GM12878 (cell line): ENCODE data around the gene PTTG1. TPM values are rescaled to one million over a fixed set of nuclear protein-coding genes. Genes with fewer than 3 reads are reported as not detected.

Experiments
- ATAC-seq: fragments of 200-7000 bp; cut with Tn5 transposase; 3 replicates; pipeline ENCODE4 v1.9.1; 2020; ENCODE audit warnings: mild to moderate bottlenecking, moderate library complexity
- BruUV-seq: library from RNA; stranded (reverse); fragments of 400-500 nt; replicated peaks from 2 replicates; lab custom pipeline; 2021; lab: Mats Ljungman, UMichigan
- CTCF ChIA-PET: fragments of 300-600 bp; sonication (Branson Sonifier 250); formaldehyde crosslinking; extraction: SDS; loops from one replicate; lab custom pipeline; 2021; ENCODE audit warnings: inconsistent platforms; lab: Yijun Ruan, JAX
- POLR2A ChIA-PET: fragments of 350-600 bp; formaldehyde crosslinking; extraction: SDS; loops from one replicate; lab custom pipeline; 2021; ENCODE audit warnings: inconsistent platforms; lab: Charles Lee
- RAD21 ChIA-PET: fragments of 300-600 bp; sonication (Branson Sonifier 250); formaldehyde crosslinking; loops from one replicate; lab custom pipeline; 2023; ENCODE audit warnings: antibody characterized with exemption; ENCODE audit not compliant: unreplicated experiment; lab: Charles Lee
- SMC1A ChIA-PET: fragments of 300-600 bp; sonication (Branson Sonifier 250); formaldehyde crosslinking; loops from one replicate; lab custom pipeline; 2023; ENCODE audit not compliant: unreplicated experiment, uncharacterized antibody; lab: Charles Lee
- DNase-seq: peaks from one replicate; pipeline ENCODE4 v3.0.0-alpha.2; 2011; ENCODE audit warnings: low read depth, low spot score
- FAIRE-seq: peaks from 3 replicates; lab custom pipeline; 2011; peaks lifted over from hg19 to GRCh38; lab: Jason Lieb, UNC
- H2AFZ ChIP-seq: 2 replicates; pipeline ENCODE4 v1.6.0; 2011; ENCODE audit warnings: low read depth, low read length, control low read depth; ENCODE audit not compliant: control insufficient read depth
- H3K27ac ChIP-seq: 2 replicates; pipeline ENCODE4 v1.5.1; 2011; ENCODE audit warnings: control low read depth; ENCODE audit not compliant: control insufficient read depth, insufficient read depth
- H3K27me3 ChIP-seq, 2 experiments: replicated peaks in 1 of 2; 2 replicates each; pipeline versions ENCODE4 v1.6.0 to v1.6.1; 2011; ENCODE audit warnings: low read length in 1 of 2; ENCODE audit not compliant: control insufficient read depth in 2 of 2, insufficient read depth in 2 of 2
- H3K36me3 ChIP-seq, 2 experiments: 2 replicates each; pipeline ENCODE4 v1.5.1; 2011; ENCODE audit warnings: low read length in 1 of 2; ENCODE audit not compliant: control insufficient read depth in 2 of 2, insufficient read depth in 2 of 2
- H3K4me1 ChIP-seq: 2 replicates; pipeline ENCODE4 v1.6.1; 2011; ENCODE audit warnings: mild to moderate bottlenecking, low read length, moderate library complexity, mixed read lengths; ENCODE audit not compliant: control insufficient read depth, insufficient read depth
- H3K4me2 ChIP-seq: 2 replicates; pipeline ENCODE4 v1.6.0; 2011; ENCODE audit warnings: control low read depth; ENCODE audit not compliant: control insufficient read depth, insufficient read depth
- H3K4me3 ChIP-seq: fragments of 200-600 bp; sonication (generic); 2 replicates; pipeline ENCODE4 v1.5.1; 2016
- H3K79me2 ChIP-seq: 2 replicates; pipeline ENCODE4 v1.6.0; 2011; ENCODE audit warnings: low read length; ENCODE audit not compliant: control insufficient read depth, insufficient read depth
- H3K9ac ChIP-seq: 2 replicates; pipeline ENCODE4 v1.8.0; 2011; ENCODE audit warnings: low read length, control low read depth, mixed read lengths; ENCODE audit not compliant: control insufficient read depth, insufficient read depth
- H3K9me3 ChIP-seq: replicated peaks from 3 replicates; pipeline ENCODE4 v1.5.1; 2011; ENCODE audit warnings: mild to moderate bottlenecking, low read length; ENCODE audit not compliant: control insufficient read depth, insufficient read depth
- H4K20me1 ChIP-seq: 2 replicates; pipeline ENCODE4 v1.6.0; 2011; ENCODE audit not compliant: control insufficient read depth, insufficient read depth
- ATF3 ChIP-seq: IDR thresholded peaks from 2 replicates; pipeline ENCODE4 v1.6.1; 2011; ENCODE audit warnings: low read depth, mild to moderate bottlenecking, low read length, moderate library complexity, borderline replicate concordance; ENCODE audit errors: extremely low read depth
- CBX3 ChIP-seq: fragments of 200-600 bp; sonication (generic); IDR thresholded peaks from 2 replicates; pipeline ENCODE4 v1.6.1; 2016; ENCODE audit warnings: low read depth, borderline replicate concordance
- CBX5 ChIP-seq: sonication (generic); IDR thresholded peaks from 2 replicates; pipeline ENCODE4 v1.6.1; 2016; ENCODE audit warnings: low read depth, moderate library complexity, mild to moderate bottlenecking, inconsistent platforms
- CEBPB ChIP-seq, 2 experiments: fragments of 150-350 bp in 1 of 2; IDR thresholded peaks; 2 replicates each; pipeline ENCODE4 v1.6.1; 2012 to 2014; ENCODE audit warnings: low read depth in 2 of 2, low read length in 2 of 2, borderline replicate concordance in 1 of 2, inconsistent platforms in 1 of 2
- CREM ChIP-seq: IDR thresholded peaks from 2 replicates; pipeline ENCODE4 v1.6.1; 2014; ENCODE audit warnings: antibody characterized with exemption, low read depth
- FOS ChIP-seq: IDR thresholded peaks from 3 replicates; pipeline ENCODE4 v1.6.1; 2011; ENCODE audit warnings: borderline replicate concordance; ENCODE audit not compliant: insufficient read length; ENCODE audit errors: extremely low read depth
- MEF2B ChIP-seq: fragments of 450-650 bp; IDR thresholded peaks from 2 replicates; pipeline ENCODE4 v1.6.1; 2018; ENCODE audit warnings: mild to moderate bottlenecking, moderate library complexity; ENCODE audit not compliant: partially characterized antibody, poor library complexity, severe bottlenecking
- NFIC ChIP-seq: IDR thresholded peaks from 2 replicates; pipeline ENCODE4 v1.6.1; 2012; ENCODE audit warnings: low read depth, mild to moderate bottlenecking, inconsistent platforms, low read length, moderate library complexity
- PAX5 ChIP-seq: IDR thresholded peaks from 2 replicates; pipeline ENCODE4 v1.6.1; 2011; ENCODE audit warnings: low read depth, low read length, borderline replicate concordance
- RUNX3 ChIP-seq: IDR thresholded peaks from 2 replicates; pipeline ENCODE4 v1.6.1; 2012; ENCODE audit warnings: low read length, inconsistent platforms
- TCF7 ChIP-seq: IDR thresholded peaks from 2 replicates; pipeline ENCODE4 v1.6.1; 2014; ENCODE audit warnings: antibody characterized with exemption, borderline replicate concordance
- YBX1 ChIP-seq: fragments of 450-650 bp; IDR thresholded peaks from 2 replicates; pipeline ENCODE4 v1.6.1; 2016; ENCODE audit warnings: antibody characterized with exemption
- ZBTB33 ChIP-seq: fragments of 450-650 bp; IDR thresholded peaks from 2 replicates; pipeline ENCODE4 v1.6.1; 2017; ENCODE audit warnings: mild to moderate bottlenecking
- ZNF687 ChIP-seq: fragments of 450-650 bp; IDR thresholded peaks from 2 replicates; pipeline ENCODE4 v1.6.1; 2017; ENCODE audit warnings: mild to moderate bottlenecking, moderate library complexity
- ZZZ3 ChIP-seq: IDR thresholded peaks from 2 replicates; pipeline ENCODE4 v1.6.1; 2011; ENCODE audit warnings: low read depth; ENCODE audit not compliant: control insufficient read depth, insufficient read length
- WGBS: methylation state at CpG from one replicate; pipeline ENCODE4 v1.1.6; 2016; ENCODE audit warnings: low lambda C conversion rate; ENCODE audit not compliant: insufficient replicate concordance, insufficient coverage; ENCODE audit errors: missing lambda C conversion rate; 5-methylcytosine and 5-hydroxymethylcytosine counted together
- in situ Hi-C: fragments of 300-500 bp; cut with MboI; formaldehyde crosslinking; loops from 9 replicates; pipeline ENCODE4 v1.14.3; 2018; ENCODE audit warnings: mixed read lengths
- intact Hi-C: fragments of 100-400 bp; cut with micrococcal nuclease; formaldehyde crosslinking; loops from one replicate; pipeline ENCODE4 v1.14.2; 2022; ENCODE audit not compliant: unreplicated experiment
- polyA plus RNA-seq, 11 experiments: library from polyadenylated mRNA; depleted of rRNA in 4 of 11; unstranded in 6 of 11; stranded (reverse) in 5 of 11; fragments of >200 nt; fragmentation: Nextera tagmentation in 4 of 11; fragmentation: Illumina TruSeq in 1 of 11; extraction: Ambion mirVana in 4 of 11; extraction: Trizol in 1 of 11; gene quantifications; 1 replicate in 1 of 11; 2 replicates in 10 of 11; pipeline versions ENCODE4 v1.2.1 to v1.2.3, GENCODE V29; 2011 to 2016; ENCODE audit warnings: inconsistent platforms in 2 of 11, missing spikeins in 2 of 11, low read depth in 1 of 11
- total RNA-seq, 4 experiments: library from RNA; depleted of rRNA in 3 of 4; stranded (reverse); fragments of >200 nt in 3 of 4; fragmentation: Illumina TruSeq in 1 of 4; extraction: Trizol in 1 of 4; gene quantifications; 2 replicates each; pipeline versions ENCODE4 v1.2.1 to v1.2.3, GENCODE V29; 2013 to 2021
- TF ChIP-seq, protein P1 (sequence below): IDR thresholded peaks from 2 replicates; pipeline ENCODE4 v1.6.1; 2012; ENCODE audit warnings: low read depth, low read length, improper control_type of control experiment

The PTTG1 gene
- total and polyA plus RNA-seq, 10 of the 15 experiments (the other 5 are each of a cell fraction or from before 2014, with no cell fraction given): 154 to 1,033 (median 377) TPM

GRCh38 chr5:160423099-160423498, 1.4 kb downstream of the PTTG1 start (continued):
- TF ChIP-seq FOS (no peak), TCF7 (no peak), NFIC (no peak), CEBPB (IDR thresholded peaks at IDR 0.05; ENCODE audit: borderline replicate concordance in 1 of 2, low read depth in 2 of 2, low read length in 2 of 2) (no peak), ZBTB33 (no peak), CBX5 (no peak)
- TF ChIP-seq, protein P1, sequence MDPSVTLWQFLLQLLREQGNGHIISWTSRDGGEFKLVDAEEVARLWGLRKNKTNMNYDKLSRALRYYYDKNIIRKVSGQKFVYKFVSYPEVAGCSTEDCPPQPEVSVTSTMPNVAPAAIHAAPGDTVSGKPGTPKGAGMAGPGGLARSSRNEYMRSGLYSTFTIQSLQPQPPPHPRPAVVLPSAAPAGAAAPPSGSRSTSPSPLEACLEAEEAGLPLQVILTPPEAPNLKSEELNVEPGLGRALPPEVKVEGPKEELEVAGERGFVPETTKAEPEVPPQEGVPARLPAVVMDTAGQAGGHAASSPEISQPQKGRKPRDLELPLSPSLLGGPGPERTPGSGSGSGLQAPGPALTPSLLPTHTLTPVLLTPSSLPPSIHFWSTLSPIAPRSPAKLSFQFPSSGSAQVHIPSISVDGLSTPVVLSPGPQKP: no peak

DNA sequence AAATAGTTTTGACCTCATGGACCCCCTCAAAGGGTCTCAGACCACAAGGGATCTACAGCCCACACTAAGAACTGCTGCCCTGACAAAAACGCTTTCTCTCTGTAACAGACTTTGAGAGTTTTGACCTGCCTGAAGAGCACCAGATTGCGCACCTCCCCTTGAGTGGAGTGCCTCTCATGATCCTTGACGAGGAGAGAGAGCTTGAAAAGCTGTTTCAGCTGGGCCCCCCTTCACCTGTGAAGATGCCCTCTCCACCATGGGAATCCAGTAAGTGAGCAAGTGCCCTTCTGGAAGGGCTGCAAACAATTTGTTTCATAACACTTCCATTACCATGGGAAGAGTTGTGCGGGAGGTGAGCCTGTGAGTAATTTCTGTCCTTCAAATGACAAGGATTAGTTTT, 6.0 kb downstream of the PTTG1 start:
- no peak overlapping the region for H3K4me3 ChIP-seq
- ChIA-PET POLR2A (interaction anchor here (0.8 to 2.6 kb wide), 3 partner anchors 8 to 41 kb away, joined by 3 to 12 read pairs (median 7); partner anchors contain the start of gene SLU7), RAD21 (no interaction called here), CTCF (interaction anchor here (1.7 kb wide), 1 partner anchor 11 kb away, joined by 5 read pairs; no protein-coding TSS in a partner anchor), SMC1A (interaction anchor here (1.1 to 4.0 kb wide), 2 partner anchors 9 to 37 kb away, joined by 3 to 26 read pairs; partner anchors contain the start of gene SLU7)
- H3K27ac ChIP-seq: no peak overlapping the region
- no peak overlapping the region for H2AFZ ChIP-seq
- 98% methylated on average over 4 of the region's 4 CpGs for WGBS
- DNase-seq (no peak), FAIRE-seq (no peak), ATAC-seq (no peak)
- H3K9me3 ChIP-seq: no peaks in the 10 kb centered on the region
- no peak overlapping the region for H3K9ac ChIP-seq
- no TSS peak for BruUV-seq
- in situ Hi-C loops (no loop called here), intact Hi-C loops (no loop called here)
- peaks cover 36% of the 10 kb centered on the region for H3K79me2 ChIP-seq
- peaks cover 14% of the 10 kb centered on the region for H3K4me1 ChIP-seq
- no peaks in the 10 kb centered on the region for H4K20me1 ChIP-seq
- peaks cover 4 to 11% of the 10 kb centered on the region in 2 experiments for H3K36me3 ChIP-seq
- no peaks in the 10 kb centered on the region for H3K27me3 ChIP-seq
- H3K4me2 ChIP-seq: no peak overlapping the region
- TF ChIP-seq CREM: no peak
- no peak for TF ChIP-seq YBX1
- TF ChIP-seq ATF3: no peak
- no peak for TF ChIP-seq CBX3
- TF ChIP-seq ZNF687: no peak
- TF ChIP-seq RUNX3: no peak
- TF ChIP-seq ZZZ3: no peak
- TF ChIP-seq PAX5: no peak
- TF ChIP-seq MEF2B: no peak
